Fibroblast of upper back skin (primary cell): ENCODE results near the gene ACBD6.
A peak's percentile ranks its signal among the peaks of the same experiment; 100 is the strongest.
"Not testable (repeated sequence)": the region's sequence is repeated elsewhere in the genome, so short reads cannot be mapped to it uniquely, and the experiment has no call there.

Experiments
- DNase-seq: peaks from one replicate; pipeline ENCODE4 v3.0.0-alpha.2; 2013

ACBD6 gene

DNA sequence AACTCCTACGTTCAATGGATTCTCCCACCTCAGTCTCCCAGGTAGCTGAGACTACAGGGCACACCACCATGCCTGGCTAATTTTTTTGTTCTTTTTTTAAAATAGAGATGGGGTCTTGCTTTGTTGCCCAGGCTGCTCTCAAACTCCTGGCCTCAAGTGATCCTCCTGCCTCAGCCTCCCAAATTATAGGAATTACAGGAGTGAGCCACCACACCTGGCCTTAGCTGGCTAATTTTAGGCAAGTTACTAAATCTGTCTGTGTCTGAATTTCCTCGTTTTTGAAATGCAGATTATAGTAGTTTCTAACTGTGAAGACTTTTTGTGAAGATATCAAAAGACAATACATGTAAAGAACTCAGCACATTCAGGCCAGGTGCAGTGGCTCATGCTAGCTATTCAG lies 13.7 kb downstream of the ACBD6 start:
- DNase-seq, result no peak

DNA sequence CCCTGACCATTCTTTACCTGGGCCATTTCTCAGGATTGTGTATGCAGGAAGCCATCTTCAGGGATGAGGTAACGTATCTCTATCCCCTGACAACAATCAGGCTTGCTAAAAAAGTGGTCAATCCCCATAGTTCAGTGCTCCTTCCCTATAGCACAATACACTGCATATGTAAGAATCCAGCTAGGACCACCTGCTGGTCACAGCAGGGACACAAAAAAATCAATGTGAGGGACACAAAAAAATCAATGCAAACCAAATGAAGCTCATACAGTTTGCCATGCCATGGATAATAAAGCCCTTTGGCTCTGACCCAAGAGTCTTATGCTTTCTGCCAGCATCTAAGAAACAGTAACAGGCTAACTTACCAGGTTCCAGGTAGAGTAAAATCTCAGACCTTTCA lies 16.3 kb downstream of the ACBD6 start:
- no peak for DNase-seq

DNA sequence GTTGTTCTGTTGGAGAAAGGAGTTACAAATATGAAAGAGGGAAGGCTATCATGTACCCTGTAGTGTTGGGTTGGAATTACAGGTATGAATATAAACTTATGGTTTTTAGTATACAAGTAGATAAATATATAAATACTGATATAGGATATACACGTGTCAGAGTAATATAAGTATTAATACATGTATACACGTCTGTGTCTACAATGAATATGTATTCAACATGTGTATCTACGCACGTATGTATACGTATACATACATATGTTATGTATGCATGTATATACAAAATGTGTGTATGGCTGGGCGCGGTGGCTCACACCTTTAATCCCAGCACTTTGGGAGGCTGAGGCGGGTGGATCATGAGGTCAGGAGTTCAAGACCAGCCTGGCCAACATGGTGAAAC lies 17.9 kb downstream of the ACBD6 start:
- DNase-seq, result no peak

DNA sequence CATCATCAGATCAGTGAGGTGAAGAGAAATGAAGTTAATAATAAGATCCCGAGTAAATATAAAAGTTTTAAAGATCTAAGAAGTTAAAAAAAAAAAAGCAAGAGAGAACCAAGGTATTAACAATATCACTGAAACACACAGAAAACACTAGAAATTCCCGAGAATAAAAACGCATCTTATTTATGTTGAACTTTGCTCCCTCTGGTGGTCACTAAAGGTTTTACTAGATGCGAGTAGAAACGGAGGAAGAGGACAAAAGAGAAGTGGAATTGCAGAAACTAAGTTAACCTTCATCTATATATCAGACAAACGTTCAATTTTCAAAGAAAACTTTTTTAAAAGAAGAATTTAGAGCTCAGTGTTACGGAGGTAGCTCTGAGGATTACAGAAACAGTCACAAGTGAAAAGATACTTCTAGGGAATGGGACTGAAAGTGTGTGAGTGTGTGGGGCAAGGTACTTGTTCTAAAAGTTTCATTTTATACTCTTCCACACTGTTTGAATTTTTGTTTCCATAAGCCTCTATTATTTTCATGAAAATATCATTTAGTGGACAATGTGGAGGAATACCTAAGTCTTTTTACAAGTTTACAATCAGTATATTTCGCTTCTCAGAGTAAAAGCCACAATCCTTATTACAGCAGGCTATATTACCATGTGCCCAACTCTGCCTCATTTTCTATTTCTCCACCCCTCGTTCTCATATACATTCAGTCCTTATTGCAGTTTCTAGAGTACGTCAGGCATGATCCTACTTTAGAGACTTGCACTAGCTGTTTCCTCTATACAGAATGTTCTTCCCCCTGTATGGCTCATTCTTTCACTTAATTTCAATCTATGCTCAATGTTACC lies 19.7 kb downstream of the ACBD6 start:
- DNase-seq, result peak; percentile 55

DNA sequence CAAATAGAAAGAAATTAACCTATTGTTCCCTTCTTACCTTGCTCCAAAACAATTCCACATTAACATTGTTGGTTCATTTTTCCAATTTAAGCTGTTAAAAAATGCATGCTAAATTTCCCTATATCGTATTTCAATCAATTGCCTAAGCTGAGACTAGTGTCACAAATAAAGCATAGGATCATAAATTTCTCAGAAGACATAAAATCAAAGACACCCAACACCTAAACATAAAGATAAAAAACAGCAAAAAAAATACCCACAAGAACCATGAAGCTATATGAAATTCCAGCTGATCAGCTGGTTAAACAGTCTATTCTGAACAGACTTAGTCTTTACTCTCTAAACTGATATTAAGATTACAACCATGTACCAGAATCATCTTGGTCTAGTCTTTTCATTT lies 32.3 kb downstream of the ACBD6 start:
- no peak for DNase-seq

DNA sequence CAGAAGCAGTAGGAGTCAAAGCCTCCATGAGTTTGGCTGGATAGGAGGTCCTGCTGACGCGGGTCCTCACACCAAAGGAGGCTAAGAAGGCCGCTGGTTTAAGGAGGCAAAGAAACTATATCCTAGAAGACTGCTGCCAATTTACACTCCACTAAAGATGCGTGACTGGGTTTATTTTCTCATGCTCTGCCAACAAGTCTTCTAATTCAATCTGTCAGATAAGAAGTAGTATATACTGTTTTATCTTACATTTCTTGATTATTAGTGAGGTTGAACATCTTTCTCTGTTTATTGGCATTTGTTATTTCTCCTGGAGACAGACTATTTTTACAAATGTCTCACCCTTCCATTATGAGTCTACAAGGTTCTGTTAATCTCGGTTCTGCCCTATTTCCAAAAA lies 34.1 kb downstream of the ACBD6 start:
- DNase-seq, result no peak

DNA sequence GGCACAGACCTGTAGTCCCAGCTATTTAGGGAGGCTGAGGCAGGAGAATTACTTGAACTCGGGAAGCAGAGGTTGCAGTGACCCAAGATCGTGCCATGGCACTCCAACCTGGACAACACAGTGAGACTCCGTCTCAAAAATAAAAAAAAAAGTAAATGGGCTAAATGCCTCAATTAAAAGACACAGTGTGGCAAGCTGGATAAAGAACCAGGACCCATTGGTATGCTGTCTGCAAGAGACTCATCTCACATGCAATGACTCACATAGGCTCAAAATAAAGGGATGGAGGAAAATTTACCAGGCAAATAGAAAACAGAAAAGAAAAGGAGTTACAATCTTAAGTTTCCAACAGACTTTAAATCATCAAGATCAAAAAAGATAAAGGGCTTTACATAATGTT lies 40.3 kb downstream of the ACBD6 start:
- DNase-seq, result no peak

DNA sequence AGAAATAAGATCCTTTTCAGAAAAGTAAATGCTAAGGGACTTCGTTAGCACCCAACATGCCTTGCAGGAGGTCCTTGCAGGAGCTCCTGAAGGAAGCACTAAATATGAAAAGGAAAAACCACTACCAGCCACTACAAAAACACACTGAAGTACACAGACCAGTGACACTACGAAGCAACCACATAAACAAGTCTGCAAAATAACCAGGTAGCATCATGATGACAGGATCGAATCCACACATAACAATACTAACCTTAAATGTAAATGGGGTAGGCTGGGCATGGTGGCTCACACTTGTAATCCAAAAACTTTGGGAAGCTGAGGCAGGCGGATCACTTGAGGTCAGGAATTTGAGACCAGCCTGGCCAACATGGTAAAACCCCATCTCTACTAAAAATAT lies 40.7 kb downstream of the ACBD6 start:
- DNase-seq, result not testable (repeated sequence)

DNA sequence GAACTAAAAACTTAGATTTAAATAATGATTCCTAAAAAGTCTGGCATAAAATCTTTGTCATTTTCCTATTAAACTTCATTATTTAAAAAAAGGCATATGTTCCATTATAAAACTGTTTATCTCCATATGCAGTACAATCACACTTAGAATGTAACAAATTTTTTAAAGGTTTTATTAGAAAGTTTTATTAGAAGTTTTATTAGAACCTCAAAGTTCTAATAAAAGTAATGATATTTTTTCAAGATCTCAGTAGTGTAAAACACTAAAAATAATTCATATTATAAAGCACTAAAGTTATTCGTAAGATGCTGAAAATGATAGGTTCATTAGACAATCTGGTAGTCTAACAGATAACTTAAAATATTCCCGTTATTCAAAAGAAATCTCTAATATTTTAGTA lies 43.6 kb downstream of the ACBD6 start:
- no peak for DNase-seq

DNA sequence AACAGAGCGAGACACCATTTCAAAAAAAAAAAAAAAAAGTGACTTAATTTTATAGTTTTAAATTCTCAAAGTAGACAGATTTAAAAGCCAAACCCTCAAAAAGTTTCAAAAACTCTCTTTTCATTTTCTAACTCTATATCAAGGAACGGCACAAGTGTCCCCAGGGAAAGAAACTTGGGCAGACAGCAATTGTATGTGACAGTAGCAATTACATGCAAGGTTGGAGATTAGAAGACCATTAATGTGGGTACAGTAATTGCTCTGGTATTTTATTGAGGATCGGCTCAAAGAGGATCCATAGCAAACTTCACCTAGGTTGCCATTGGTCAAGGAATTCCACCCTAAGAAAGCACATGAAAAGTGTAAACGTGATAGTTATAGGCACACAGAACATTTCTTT lies 46.2 kb downstream of the ACBD6 start:
- DNase-seq, result no peak

DNA sequence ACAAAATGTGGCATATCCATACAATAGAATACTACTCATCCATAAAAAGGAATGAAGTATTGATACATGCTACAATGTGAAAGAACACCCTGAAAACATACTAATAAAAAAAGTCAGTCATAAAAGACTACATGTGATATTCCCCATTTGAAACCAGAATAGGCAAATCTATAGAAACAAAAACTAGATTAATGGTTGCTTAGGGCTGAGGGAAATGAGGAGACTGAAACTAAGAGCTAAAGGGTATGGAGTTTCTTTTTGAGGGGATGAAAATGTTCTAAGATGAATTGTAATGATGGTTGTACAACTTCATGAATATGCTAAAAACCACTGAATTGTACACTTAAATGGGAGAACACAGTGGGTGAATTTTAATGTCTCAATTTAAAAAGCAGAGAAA lies 50.9 kb downstream of the ACBD6 start:
- no peak for DNase-seq

DNA sequence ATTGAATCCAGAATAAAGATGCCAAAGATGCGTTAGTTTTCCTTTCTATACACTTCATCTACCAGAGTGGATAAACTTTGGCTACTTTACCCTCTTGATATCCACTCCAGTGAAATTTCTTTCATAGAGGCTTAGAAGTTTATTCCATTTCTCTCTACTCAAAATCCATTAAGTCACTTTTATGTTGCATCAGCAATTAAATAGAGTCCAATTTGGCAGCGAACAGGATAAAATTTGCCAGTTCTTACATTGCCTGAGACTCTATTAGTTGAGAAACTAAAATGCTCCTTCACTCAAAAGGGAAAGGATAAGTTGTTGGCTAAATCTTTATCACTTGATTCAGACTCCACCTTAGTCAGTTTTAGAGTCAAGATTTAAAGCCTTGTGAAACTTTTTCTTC lies 57.9 kb downstream of the ACBD6 start:
- DNase-seq, result no peak

DNA sequence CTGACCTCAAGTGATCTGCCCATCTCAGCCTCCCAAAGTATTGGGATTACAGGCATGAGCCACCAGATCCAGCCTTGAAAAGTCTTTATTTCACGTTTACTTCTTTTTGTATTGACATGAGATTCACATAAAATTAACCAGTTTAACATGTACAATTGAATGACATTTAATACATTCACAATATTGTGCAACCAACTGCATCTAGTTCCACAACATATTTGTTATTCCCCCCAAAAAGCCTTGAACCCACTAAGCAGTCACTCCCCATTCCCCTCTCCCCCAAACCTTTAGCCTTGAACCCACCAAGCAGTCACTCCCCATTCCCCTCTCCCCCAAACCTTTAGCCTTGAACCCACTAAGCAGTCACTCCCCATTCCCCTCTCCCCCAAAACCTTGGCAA lies 62.0 kb downstream of the ACBD6 start:
- no peak for DNase-seq

DNA sequence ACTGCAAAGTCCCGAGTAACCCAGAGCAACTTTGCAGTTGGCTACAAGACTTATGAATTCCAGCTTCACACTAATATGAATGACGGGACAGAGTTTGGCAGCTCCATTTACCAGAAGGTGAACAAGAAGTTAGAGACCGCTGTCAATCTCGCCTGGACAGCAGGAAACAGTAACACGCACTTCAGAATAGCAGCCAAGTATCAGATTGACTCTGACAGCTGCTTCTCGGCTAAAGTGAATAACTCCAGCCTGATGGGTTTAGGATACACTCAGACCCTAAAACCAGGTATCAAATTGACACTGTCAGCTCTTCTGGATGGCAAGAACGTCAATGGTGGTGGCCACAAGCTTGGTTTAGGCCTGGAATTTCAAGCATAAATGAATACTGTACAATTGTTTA lies 66.8 kb downstream of the ACBD6 start:
- DNase-seq, result no peak

DNA sequence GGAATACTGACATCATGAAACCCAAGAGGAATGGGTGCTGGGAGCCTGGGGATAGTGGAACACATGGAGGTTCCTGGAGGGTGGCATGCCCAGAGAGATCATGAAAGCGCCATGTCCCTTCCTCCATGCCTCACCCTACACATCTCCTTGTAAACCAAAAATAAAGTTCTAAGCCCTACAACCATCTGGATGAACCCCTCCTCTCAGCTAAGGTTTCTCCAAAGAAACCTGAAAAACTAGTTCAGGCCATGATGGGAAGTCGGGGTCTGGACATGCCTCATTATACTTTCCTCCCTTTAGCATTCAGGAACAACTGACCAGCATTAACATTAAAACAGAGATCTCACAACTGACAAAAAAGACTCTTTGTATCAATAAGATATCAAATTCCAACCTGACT lies 68.5 kb downstream of the ACBD6 start:
- no peak for DNase-seq

DNA sequence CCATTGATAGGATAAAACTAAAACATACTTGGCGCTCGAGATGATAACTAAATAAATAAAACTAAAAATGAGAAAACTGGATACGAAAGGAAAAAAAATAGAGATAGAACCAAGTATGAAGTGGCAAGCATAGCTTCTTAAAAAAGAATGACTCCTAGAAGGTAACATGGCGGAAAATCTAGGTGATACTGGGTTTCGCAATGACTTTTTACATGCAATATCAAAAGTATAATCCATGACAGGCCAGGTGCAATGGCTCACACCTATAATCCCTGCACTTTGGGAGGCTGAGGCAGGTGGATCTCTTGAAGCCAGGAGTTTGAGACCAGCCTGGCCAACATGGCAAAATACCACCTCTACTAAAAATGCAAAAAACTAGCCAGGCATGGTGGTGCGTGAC lies 70.7 kb downstream of the ACBD6 start:
- no peak for DNase-seq

DNA sequence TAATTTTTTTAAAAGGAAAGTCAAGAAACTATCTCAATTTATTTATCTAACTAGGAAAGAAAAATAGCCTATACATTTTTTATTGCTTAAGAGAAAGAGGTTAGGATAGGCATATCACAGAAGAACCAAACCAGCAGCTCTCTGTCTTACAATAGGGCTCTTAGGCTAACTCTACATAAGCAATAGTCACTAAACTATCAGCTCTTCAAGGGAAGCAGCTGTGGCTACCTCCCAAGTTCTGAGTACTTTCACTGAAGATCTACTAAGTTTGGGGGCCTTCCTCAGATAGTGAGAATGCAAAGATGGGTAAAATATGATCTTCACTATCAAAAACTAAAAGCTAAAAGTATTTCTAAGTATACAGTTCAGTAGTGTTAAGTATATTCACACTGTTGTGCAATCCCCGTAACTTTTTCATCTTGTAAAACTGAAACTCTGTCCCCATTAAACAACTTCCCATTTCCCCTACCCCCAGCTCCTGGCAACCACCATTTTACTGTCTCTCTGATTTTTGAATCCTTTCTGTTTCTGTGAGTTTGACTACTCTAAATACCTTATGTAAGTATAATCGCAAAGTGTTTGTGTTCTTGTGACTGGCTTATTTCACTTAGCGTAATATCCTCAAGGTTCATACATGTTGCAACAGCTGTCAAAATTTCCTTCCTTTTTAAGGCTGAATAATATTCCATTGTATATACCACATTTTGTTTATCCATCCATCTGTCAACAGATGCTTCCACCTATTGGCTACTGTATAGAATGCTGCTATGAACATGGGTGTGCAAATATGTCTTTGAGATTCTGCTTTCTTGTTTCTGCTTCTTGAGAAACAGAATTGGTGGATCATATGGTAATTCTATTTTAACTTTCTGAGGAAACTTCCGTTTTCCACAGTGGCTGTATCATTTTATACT lies 73.3 kb downstream of the ACBD6 start:
- no peak for DNase-seq

DNA sequence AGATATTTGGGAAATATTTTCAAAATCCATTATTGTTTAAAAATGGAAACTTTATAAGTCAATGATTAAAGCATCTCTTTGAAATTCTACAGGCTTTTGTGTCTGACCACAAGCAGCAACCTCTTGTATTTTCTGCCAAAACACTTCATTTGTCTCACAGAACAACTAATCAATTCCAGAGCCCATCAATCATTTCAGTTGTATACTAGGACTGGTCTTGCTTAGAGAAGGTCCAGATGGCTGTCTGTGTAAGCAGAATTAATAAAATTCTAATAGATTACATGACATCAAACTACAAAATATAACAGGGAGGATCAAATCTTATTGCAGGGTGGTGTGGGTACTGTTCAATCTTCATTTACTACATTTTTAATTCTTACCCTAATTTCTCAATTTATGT lies 76.4 kb downstream of the ACBD6 start:
- DNase-seq, result peak; percentile 59

DNA sequence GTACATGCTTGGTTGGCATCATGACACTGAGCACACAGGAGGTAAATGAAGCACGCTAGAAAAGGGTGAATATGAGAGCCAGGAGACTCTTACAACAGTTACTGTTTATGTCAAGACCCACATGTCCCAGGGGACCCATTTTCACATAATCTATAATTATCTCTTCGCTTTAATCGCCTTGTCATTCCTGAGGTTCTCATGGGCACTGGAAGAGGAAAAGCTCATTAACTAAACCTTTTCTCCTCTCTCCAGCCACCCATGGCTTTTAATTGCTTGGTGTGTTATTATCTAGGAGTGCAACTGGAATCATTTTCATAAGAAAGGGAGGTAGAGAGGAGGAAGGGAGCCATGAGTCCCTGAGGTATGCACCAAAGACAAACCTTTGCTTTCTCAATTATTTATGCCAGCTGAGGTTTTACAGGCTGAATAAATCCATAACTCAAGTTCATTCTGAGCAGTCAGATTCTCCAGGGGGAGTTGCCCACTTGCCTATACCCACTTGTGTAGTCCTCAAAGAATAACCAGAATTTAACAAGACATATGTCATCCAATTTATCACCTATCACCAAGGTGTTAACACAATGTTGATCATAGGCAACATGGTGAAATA lies 77.4 kb downstream of the ACBD6 start:
- no peak for DNase-seq

DNA sequence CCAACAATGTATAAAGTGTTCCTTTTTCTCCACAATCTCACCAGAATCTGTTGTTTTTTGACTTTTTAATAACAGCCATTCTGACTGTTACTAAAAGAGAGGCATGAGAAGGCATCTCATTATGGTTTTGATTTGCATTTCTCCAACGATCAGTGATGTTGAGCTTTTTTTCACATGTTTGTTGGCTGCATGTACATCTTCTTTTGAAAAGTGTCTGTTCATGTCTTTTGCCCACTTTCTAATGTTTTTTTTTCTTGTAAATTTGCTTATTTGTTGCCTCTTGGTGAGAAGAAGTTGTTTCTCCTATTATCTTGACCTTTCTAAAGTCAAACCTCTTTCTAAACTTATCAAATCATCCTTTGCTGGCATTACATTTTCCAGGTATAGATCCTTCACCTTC lies 80.8 kb downstream of the ACBD6 start:
- no peak for DNase-seq

DNA sequence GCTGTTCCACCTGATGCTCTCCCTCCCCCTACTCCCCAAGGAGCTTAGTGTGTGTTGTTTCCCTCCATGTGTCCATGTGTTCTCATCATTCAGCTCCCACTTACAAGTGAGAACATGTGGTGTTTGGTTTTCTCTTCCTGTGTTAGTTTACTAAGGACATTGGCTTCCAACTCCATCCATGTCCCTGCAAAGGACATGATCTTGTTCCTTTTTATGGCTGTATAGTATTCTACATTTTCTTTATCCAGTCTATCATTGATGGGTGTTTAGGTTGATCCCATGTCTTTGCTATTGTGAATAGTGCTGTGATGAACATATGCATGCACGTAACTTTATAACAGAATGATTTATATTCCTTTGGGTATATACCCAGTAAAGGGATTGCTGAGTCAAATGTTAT lies 81.2 kb downstream of the ACBD6 start:
- not testable (repeated sequence) for DNase-seq

DNA sequence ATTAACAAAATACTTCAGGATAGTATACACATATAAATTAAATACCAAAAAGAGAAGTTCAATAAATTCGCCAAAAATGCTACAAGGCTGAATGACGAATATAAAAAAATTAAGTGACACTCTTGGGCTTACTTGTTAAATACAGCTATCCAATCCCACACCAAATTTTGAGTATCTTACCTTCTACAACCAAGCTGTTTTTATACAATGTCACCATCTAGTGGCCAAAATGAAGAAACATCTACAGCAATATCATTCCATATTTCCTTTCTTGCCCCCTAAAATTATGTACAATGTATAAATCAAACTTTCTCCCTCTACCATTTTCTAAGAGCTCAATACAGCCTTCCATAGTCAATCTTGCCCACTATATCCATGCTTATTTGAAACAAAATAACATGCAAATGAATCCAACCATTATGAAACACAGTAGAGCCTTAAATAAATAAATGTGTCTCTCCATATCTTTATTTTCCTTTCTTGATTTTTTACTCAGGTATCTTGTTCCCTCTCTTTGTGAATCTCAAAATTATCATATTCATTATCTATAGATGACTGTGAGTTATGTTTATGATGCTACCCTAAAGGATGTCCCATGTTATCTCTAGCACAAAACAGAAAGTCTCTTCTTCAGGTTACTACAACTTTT lies 86.3 kb downstream of the ACBD6 start:
- DNase-seq, result peak; percentile 35

DNA sequence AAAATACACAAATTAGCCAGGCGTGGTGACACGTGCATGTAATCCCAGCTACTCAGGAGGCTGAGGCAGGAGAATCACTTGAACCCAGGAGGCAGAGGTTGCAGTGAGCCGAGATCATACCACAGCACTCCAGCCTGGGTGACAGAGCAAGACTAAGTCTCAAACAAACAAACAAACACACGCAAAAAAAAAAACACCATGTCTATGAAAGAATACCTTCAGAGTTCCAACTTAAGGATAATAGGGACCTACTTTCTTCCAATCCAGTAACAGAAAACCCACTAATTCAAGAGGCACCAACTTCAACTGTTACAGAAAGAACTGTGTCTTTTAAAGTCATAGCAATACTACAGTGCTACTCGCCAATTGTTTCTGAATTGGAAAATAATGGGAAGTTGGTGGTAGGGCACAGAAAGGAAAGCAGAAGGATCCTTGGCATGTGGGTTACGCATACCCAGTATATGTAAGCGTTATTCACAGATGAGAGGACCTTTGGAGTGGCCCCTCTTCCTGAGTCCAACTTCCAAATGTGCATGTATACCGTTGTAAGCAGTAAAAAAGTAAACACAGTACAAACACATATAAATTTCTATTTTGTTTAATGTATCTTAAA lies 87.0 kb downstream of the ACBD6 start:
- no peak for DNase-seq
